ENCODE results near the gene HCN2.

HCN2 gene

DNA sequence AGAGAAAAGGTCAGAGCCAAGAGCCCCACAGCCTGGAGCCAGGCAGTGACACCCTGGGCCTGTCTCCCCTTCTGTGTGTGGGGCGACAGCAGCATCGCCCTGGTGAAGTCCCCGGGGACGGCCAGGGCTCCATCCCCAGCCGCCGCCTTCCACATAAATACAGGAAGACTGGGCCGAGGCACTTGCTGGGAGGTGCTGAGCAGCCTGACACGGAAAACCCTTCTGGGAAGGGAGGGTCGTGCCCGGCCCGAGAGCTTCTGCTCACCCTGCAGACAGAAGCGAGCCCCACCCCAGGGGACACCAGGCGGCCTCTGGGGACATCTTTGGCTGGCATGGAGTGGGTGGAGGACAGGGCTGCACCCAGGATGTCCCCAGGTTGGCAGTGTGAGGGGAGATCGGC is 55.1 kb downstream of the HCN2 start:
- Histone ChIP-seq H3K4me1 (peaks cover 13 to 49% (median 36%) of the 10 kb centered on the region in 10 experiments), H4K20me1 (peaks cover 46 to 95% (median 78%) of the 10 kb centered on the region in 11 experiments), H3K36me3 (peaks cover 39 to 50% (median 43%) of the 10 kb centered on the region in 11 experiments), H3K27me3 (peaks cover 0 to 23% (median 4%) of the 10 kb centered on the region in 11 experiments; a peak in 10 of 22 replicates), H3K27ac (peak overlapping the region in 7 of 11 experiments; percentile 28 to 63 (median 58); a peak in 11 of 22 replicates), H3K4me3 (peak overlapping the region in 2 of 10 experiments; percentile 0; a peak in 2 of 20 replicates), H3K9ac (peak overlapping the region in 9 of 11 experiments; percentile 10 to 70 (median 59); a peak in 16 of 22 replicates), H3K4me2 (peak overlapping the region; percentile 53 to 95 (median 86)), H3K9me3 (replicated peaks in 1 of 11) (no peaks in the 10 kb centered on the region)
- no peak for TF ChIP-seq Cebpa-rat (IDR thresholded peaks at IDR 0.05)

DNA sequence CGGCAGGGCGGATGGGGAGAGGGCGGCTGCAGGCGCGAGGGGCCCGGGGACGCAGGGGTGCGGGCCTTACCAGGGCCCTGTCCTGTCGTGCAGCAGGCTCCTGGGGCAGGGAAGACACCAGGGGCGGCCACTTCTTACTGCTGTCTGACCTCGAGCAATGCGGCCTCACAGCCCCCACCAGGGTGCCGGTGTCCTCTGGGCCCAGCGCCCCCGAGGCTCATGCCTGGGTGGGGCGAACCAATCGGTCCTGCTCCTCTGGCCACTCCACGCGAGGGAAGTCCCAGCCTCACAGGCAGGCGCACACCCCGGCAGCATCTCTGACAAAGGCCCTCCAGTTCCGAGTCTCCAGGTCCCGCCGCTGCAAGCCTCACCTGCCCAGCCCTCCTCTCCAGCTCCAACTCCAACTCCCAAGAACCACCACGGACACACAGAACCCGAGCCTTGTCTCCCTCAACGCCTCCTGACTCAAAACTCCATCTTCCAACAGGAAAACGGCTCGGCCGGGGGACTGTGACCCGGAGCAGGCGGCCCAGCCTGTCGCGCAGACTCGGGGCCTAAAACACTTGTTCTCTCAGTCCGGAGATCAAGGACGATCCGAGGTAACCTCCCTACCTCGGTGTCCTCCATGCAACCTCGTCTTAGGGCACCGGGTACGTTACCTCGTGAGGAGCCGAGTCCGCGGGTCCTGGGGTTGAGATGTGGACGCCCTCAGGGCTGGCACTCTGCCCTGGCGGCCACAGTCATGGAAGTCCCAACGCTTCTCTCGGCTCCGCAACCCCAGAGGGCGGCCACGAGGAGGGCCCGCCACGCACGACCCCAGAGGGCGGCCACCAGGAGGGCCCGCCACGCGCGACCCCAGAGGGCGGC is 56.5 kb downstream of the HCN2 start:
- no peak for TF ChIP-seq Cebpa-rat (IDR thresholded peaks at IDR 0.05)
- Histone ChIP-seq H3K9ac (peak overlapping the region in 3 of 11 experiments; percentile 36 to 44 (median 41); a peak in 4 of 22 replicates), H3K9me3 (replicated peaks in 1 of 11) (no peaks in the 10 kb centered on the region), H3K27me3 (peaks cover 0 to 19% (median 0%) of the 10 kb centered on the region in 11 experiments; a peak in 6 of 22 replicates), H4K20me1 (peaks cover 57 to 95% (median 80%) of the 10 kb centered on the region in 11 experiments), H3K36me3 (peaks cover 48 to 63% (median 56%) of the 10 kb centered on the region in 11 experiments), H3K4me3 (no peak overlapping the region), H3K27ac (peak overlapping the region in 2 of 11 experiments; percentile 35 to 42; a peak in 2 of 22 replicates), H3K4me2 (peak overlapping the region in 9 of 11 experiments; percentile 21 to 95 (median 87); a peak in 11 of 22 replicates), H3K4me1 (peaks cover 13 to 45% (median 36%) of the 10 kb centered on the region in 10 experiments)

DNA sequence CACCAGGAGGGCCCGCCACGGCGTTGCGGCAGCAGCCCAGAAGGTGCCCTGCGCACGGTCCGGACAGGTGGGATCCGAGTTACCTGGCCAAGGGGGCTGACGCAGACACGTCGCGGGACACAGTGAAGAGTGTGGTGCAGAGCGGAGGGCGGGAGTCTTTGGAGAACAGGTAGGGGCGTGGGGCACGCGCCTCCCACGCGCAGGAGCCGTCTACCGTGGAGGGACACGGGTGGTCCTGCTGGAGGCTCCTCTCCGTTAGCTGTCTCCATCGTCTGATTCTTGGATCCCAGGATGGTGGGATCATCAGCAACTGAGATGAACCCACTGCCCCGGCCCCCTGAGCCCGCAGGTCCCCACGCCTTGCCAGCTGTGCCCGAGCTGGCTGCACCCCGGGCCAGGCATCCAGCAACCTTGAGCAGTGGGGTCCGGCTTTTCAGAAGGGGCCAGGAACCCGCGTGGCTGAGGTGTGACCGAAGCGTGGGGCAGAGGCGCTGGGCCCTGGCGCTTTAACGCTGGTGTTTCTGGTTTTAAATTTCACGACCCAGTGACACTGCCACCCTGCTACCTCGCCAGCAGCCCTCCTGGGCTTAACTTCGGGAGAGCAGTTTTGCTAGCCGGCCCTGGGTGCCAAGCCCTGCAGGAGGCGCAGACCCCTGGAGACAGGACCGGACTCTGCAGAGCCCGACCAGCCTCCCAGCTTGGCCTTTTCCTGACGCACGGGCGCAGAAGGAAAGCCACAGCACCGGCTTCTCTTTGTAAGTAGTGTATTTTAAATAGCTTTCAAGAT is 57.3 kb downstream of the HCN2 start:
- H3K27me3 ChIP-seq, result peaks cover 0 to 19% (median 0%) of the 10 kb centered on the region in 11 experiments; a peak in 6 of 22 replicates
- H3K27ac ChIP-seq, result no peak overlapping the region
- no peaks in the 10 kb centered on the region for H3K9me3 ChIP-seq (replicated peaks in 1 of 11)
- H3K4me3 ChIP-seq, result no peak overlapping the region
- no peak for TF ChIP-seq Cebpa-rat (IDR thresholded peaks at IDR 0.05)
- H3K4me1 ChIP-seq, result peaks cover 13 to 39% (median 33%) of the 10 kb centered on the region in 10 experiments
- peaks cover 56 to 72% (median 64%) of the 10 kb centered on the region in 11 experiments for H3K36me3 ChIP-seq
- no peak overlapping the region for H3K9ac ChIP-seq
- H4K20me1 ChIP-seq, result peaks cover 65 to 95% (median 86%) of the 10 kb centered on the region in 11 experiments
- H3K4me2 ChIP-seq, result no peak overlapping the region

DNA sequence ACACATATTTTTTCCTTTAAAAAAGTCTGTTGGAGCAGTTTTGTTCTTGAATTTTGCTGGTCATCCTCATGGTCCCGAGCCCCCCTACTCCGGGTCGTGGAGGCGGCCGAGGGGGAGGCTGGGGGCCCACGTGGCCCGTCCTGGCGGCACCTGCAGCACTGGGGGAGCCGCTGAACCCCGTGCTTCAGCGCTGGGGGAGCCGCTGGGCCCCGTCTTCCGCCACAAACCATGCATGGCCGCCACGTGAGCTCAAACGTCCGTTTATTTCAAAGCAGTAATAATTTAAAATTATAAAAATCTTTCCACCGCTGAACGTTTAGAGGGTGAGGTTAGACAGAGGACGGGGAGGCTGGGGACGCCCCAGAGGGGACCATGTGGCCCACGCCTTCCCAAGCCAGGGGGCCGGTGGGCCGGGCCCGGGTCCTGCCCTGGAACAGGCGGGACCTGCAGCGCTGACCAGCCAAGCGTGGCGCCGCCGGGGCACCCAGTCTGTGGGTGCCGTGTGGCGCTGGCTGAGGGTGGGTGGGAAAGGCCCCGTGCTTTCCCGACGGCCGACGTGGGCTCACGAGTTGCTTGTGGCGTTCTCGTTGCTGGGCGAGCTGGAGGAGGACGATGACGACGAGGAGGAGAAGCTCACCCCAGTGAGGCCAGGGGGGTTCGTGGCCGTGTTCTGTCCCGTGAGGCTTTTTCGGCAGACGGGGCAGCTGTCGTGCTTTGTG is 58.0 kb downstream of the HCN2 start:
- peaks cover 73 to 100% (median 93%) of the 10 kb centered on the region in 11 experiments for H4K20me1 ChIP-seq
- H3K27ac ChIP-seq, result no peak overlapping the region
- no peak overlapping the region for H3K9ac ChIP-seq
- peaks cover 64 to 79% (median 72%) of the 10 kb centered on the region in 11 experiments for H3K36me3 ChIP-seq
- H3K4me1 ChIP-seq, result peaks cover 13 to 38% (median 31%) of the 10 kb centered on the region in 10 experiments
- no peak for TF ChIP-seq Cebpa-rat (IDR thresholded peaks at IDR 0.05)
- peaks cover 0 to 18% (median 0%) of the 10 kb centered on the region in 11 experiments; a peak in 6 of 22 replicates for H3K27me3 ChIP-seq
- H3K4me2 ChIP-seq, result no peak overlapping the region
- no peaks in the 10 kb centered on the region for H3K9me3 ChIP-seq (replicated peaks in 1 of 11)
- no peak overlapping the region for H3K4me3 ChIP-seq

DNA sequence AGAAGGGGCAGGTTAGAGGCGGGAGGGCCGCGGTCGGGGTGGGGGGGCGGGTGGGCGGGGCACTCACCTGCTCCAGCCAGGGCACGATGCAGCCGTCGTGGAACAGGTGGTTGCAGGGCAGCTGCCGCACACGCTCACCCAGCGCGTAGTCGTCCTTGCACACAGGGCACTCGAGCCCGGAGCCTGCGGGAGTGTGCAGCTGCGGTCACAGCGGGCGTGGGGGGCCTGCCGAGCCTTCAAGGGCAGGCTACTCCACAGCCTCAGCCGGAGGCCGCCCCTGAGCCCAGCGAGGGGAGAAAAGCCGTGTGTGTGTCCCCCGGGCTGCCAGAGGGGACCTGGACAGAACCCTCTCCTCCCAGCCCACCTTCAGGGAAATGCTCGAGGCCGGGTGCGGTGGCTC is 58.6 kb downstream of the HCN2 start:
- peaks cover 69 to 85% (median 77%) of the 10 kb centered on the region in 11 experiments for H3K36me3 ChIP-seq
- peaks cover 13 to 34% (median 28%) of the 10 kb centered on the region in 10 experiments for H3K4me1 ChIP-seq
- H3K27me3 ChIP-seq, result peaks cover 0 to 16% (median 0%) of the 10 kb centered on the region in 11 experiments; a peak in 6 of 22 replicates
- peaks cover 78 to 100% (median 97%) of the 10 kb centered on the region in 11 experiments for H4K20me1 ChIP-seq
- H3K4me2 ChIP-seq, result no peak overlapping the region
- H3K27ac ChIP-seq, result no peak overlapping the region
- H3K4me3 ChIP-seq, result no peak overlapping the region
- H3K9ac ChIP-seq, result no peak overlapping the region
- TF ChIP-seq Cebpa-rat (IDR thresholded peaks at IDR 0.05), result no peak
- no peaks in the 10 kb centered on the region for H3K9me3 ChIP-seq (replicated peaks in 1 of 11)

DNA sequence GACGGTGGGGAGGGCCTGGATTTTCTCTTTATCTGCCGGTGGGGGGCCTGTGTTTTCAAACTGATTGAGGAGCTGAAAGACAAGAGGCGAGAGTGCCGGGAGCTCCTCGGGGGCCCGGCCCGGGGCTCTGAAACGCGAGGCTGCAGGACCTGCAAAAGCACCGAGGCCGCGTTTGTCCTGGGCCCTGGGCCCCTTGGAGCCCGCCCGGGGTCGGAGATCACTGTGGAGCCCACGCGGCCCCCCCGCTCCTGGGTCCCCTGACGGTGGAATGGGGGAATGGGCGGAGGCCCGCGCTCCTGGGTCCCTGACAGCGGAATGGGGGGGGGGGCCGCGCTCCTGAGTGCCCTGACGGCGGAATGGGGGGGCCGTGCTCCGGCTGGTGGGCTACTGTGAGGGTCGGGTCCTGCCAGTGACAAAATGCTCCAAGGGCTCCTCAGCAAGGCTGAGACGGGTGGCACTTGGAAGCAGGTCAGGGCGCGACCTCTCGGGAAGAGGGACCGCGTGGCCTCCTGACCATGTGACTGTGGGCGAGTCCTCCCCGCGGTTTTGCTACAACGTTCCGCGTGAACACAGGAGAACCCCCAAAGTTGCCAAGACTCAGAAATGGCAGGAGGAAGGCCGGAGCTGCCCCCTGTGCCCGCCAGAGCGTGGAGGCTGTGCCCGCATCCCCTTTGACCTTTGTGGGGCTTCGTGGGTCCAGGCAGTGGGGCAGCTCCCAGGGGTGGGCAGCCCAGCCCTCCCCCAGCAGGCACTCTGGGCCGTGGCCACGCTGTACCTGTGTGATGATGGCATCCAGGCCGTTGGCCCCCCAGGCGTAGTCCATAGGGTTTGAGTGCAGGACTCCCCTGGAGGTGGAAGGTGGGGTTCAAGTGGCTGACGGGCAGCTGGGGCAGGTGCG is 59.5 kb downstream of the HCN2 start:
- peaks cover 10 to 25% (median 19%) of the 10 kb centered on the region in 10 experiments for H3K4me1 ChIP-seq
- H4K20me1 ChIP-seq, result peaks cover 87 to 100% (median 97%) of the 10 kb centered on the region in 11 experiments
- peaks cover 78 to 93% (median 86%) of the 10 kb centered on the region in 11 experiments for H3K36me3 ChIP-seq
- H3K9me3 ChIP-seq (replicated peaks in 1 of 11), result no peaks in the 10 kb centered on the region
- H3K27me3 ChIP-seq, result peaks cover 0 to 9% (median 0%) of the 10 kb centered on the region in 11 experiments; a peak in 5 of 22 replicates
- TF ChIP-seq Cebpa-rat (IDR thresholded peaks at IDR 0.05), result no peak
- H3K4me2 ChIP-seq, result no peak overlapping the region
- H3K4me3 ChIP-seq, result no peak overlapping the region
- no peak overlapping the region for H3K27ac ChIP-seq
- H3K9ac ChIP-seq, result no peak overlapping the region

DNA sequence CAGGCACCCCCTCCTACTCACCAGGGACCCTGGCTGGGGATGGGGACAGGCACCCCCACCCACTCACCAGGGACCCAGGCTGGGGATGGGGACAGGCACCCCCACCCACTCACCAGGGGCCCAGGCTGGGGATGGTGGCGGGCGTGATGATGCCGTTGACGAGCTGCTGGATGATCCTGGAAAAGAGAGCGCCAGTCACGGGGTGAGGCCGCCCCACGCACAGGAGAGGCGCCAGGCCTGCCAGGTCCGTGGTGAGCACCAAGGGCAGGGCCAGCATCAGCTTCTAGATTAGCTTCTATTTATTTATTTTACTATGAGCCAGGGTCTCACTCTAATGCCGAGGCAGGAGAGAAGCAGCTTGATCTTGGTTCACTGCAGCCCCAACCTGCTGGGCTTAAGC is 60.4 kb downstream of the HCN2 start:
- no peak overlapping the region for H3K4me2 ChIP-seq
- H4K20me1 ChIP-seq, result peaks cover 87 to 100% (median 97%) of the 10 kb centered on the region in 11 experiments
- H3K4me1 ChIP-seq, result peaks cover under 1 to 16% (median 10%) of the 10 kb centered on the region in 10 experiments; a peak in 19 of 20 replicates
- H3K9ac ChIP-seq, result no peak overlapping the region
- H3K27ac ChIP-seq, result no peak overlapping the region
- no peaks in the 10 kb centered on the region for H3K9me3 ChIP-seq (replicated peaks in 1 of 11)
- H3K27me3 ChIP-seq, result no peaks in the 10 kb centered on the region
- no peak for TF ChIP-seq Cebpa-rat (IDR thresholded peaks at IDR 0.05)
- H3K36me3 ChIP-seq, result peaks cover 80 to 100% (median 94%) of the 10 kb centered on the region in 11 experiments
- H3K4me3 ChIP-seq, result no peak overlapping the region
